Gastrocnemius medialis (tissue), 4 donors: ENCODE data around the gene DNAJB14.

Experiments
- POLR2A ChIP-seq, 2 donors: fragments of 450-650 bp; IDR thresholded peaks; one replicate each; pipeline ENCODE4 v1.6.1; 2017; ENCODE audit warnings: antibody characterized with exemption in 2 of 2, mild to moderate bottlenecking in 2 of 2, moderate library complexity in 2 of 2
- TF ChIP-seq, protein P1 (sequence below), 5 experiments: fragments of 450-650 bp in 3 of 5; fragments of 200-600 bp in 2 of 5; sonication (generic) in 2 of 5; IDR thresholded peaks in 4 of 5; conservative IDR thresholded peaks in 1 of 5; 1 replicate in 4 of 5; 2 replicates in 1 of 5; pipeline ENCODE4 v1.5.1; 2016 to 2019; ENCODE audit warnings: antibody characterized with exemption in 5 of 5, mild to moderate bottlenecking in 3 of 5, moderate library complexity in 3 of 5

DNA sequence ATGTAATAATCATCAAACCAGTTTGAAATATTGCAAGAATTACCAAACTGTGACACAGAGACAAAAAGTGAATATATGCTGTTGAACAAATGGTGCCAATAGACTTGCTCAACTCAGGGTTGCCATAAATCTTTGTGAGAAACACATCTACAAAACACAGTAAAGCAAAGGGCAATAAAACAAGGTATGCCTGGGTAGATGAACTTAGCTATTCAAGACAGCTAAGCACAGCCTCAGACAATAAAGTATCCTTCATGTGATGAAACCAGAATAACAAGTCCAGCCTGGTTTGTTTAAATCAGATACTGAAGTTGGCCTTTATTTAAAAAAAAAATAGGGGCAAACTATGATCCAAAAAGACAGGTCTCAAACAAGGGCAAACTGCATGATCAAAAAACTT lies 71.3 kb downstream of the DNAJB14 start:
- TF ChIP-seq, protein P1, sequence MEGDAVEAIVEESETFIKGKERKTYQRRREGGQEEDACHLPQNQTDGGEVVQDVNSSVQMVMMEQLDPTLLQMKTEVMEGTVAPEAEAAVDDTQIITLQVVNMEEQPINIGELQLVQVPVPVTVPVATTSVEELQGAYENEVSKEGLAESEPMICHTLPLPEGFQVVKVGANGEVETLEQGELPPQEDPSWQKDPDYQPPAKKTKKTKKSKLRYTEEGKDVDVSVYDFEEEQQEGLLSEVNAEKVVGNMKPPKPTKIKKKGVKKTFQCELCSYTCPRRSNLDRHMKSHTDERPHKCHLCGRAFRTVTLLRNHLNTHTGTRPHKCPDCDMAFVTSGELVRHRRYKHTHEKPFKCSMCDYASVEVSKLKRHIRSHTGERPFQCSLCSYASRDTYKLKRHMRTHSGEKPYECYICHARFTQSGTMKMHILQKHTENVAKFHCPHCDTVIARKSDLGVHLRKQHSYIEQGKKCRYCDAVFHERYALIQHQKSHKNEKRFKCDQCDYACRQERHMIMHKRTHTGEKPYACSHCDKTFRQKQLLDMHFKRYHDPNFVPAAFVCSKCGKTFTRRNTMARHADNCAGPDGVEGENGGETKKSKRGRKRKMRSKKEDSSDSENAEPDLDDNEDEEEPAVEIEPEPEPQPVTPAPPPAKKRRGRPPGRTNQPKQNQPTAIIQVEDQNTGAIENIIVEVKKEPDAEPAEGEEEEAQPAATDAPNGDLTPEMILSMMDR (IDR thresholded peaks at IDR 0.05 in 4 of 5, conservative IDR thresholded peaks at IDR 0.05 in 1 of 5) = no peak
- TF ChIP-seq POLR2A (IDR thresholded peaks at IDR 0.05) = no peak
